Mucosa of descending colon (tissue), 3 donors: ENCODE measurements around the gene SHC3. TPM values are rescaled to one million over a fixed set of nuclear protein-coding genes. Genes with fewer than 3 reads are reported as not detected.

Experiments
- ATAC-seq: fragments of 200-7000 bp; cut with Tn5 transposase; one replicate; pipeline ENCODE4 v1.9.1; 2020; ENCODE audit warnings: mild to moderate bottlenecking, moderate library complexity
- DNase-seq, 3 donors: peaks; one replicate each; pipeline ENCODE4 v3.0.0-alpha.2; 2020
- H3K36me3 ChIP-seq: fragments of 200-600 bp; one replicate; pipeline ENCODE4 v1.8.0; 2021; ENCODE audit warnings: low read depth, mild to moderate bottlenecking
- H3K4me1 ChIP-seq: fragments of 200-600 bp; one replicate; pipeline ENCODE4 v1.8.0; 2021; ENCODE audit warnings: low read depth, mild to moderate bottlenecking
- H3K4me3 ChIP-seq: fragments of 200-600 bp; one replicate; pipeline ENCODE4 v1.8.0; 2021; ENCODE audit warnings: mild to moderate bottlenecking
- H3K9me3 ChIP-seq: fragments of 200-600 bp; one replicate; pipeline ENCODE4 v1.8.0; 2021; ENCODE audit warnings: mild to moderate bottlenecking
- intact Hi-C, 2 donors: fragments of 100-400 bp; cut with DNase I in 1 of 2; cut with micrococcal nuclease in 1 of 2; formaldehyde crosslinking; loops; one replicate each; pipeline versions ENCODE4 v1.11.0 to v1.11.1; 2022; cut with DNase I, micrococcal nuclease
- total RNA-seq, 3 donors: library from RNA; stranded (reverse); fragmentation: NEBNext Ultra II Directional in 2 of 3; extraction: Animal tissue kit (Norgen Biotek cat#: 25700) in 2 of 3; gene quantifications; one replicate each; pipeline versions ENCODE4 v1.2.1 to v1.2.4, GENCODE V29; 2021 to 2023
- TF ChIP-seq, protein P1 (sequence below): fragments of 200-600 bp; IDR thresholded peaks from one replicate; pipeline ENCODE4 v1.8.0; 2022; ENCODE audit warnings: antibody characterized with exemption, mild to moderate bottlenecking
- donor health status: DM: no; HTN: no; CAD: no; lungs with moderate emphysema.
- donor health status: DM: no; HTN: no; CAD: no.
- donor health status: DM: no; HTN: yes; CAD: no.

SHC3 gene
- total RNA-seq, 3 donors from 2014 or later, result 0.35 to 4.8 (median 1.5) TPM

DNA sequence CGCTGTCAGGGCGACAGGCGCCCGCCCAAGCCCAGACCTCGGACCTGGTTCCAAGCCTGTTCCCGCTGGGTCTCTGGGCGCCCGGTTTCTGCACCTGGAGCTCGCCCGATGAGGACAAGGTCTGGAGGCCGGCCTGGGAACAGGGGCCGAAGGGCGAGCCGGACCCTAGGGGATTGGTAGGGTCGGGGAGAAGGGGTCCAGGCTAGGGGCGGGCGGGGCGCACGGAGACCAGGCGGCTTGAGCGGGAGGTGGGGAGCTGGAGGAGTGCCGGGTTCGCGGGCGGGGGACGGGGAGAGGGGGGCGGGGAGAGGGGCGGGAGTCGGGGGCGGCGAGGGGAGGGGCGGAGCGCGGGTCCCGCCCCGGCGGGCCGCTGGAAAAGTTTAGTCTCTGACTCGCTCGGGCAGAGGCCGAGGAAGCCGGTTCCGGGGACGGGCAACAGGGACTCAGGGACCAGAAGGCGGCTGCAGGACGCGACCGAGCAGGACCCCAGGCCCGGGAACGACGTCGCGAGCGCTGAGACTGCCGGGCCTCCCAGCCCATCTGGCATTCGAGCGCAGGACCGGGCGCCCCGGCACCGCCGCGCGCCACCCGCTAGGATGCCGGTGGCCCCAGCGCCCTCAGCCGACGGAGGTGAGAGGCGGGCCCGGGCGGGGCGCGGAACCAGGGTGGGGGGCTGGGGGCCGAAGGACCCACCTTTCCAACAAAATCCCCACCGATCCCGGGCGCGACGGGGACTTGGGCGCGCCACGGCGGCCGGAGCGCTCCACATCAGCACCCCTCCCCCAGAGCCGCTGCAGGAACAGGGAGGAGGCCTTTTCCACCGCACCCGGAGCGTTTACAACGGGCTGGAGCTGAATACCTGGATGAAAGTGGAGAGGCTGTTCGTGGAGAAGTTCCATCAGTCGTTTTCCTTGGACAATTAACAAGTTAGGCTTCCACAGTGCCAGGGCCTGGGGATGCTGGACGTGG, 187.3 kb downstream of the SHC3 start, which contains the start of gene S1PR3:
TSS of gene S1PR3 (plus strand) at position 403 of the 969 bp plus-strand sequence. CDS start 9,733 bp downstream, outside the sequence.
- peak within 1 kb of the TSS; percentile 11 for H3K4me3 ChIP-seq
- TF ChIP-seq, protein P1, sequence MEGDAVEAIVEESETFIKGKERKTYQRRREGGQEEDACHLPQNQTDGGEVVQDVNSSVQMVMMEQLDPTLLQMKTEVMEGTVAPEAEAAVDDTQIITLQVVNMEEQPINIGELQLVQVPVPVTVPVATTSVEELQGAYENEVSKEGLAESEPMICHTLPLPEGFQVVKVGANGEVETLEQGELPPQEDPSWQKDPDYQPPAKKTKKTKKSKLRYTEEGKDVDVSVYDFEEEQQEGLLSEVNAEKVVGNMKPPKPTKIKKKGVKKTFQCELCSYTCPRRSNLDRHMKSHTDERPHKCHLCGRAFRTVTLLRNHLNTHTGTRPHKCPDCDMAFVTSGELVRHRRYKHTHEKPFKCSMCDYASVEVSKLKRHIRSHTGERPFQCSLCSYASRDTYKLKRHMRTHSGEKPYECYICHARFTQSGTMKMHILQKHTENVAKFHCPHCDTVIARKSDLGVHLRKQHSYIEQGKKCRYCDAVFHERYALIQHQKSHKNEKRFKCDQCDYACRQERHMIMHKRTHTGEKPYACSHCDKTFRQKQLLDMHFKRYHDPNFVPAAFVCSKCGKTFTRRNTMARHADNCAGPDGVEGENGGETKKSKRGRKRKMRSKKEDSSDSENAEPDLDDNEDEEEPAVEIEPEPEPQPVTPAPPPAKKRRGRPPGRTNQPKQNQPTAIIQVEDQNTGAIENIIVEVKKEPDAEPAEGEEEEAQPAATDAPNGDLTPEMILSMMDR, result no peak
- H3K36me3 ChIP-seq, result no peaks in the 10 kb centered on the region
- peak in 2 of 3 donors; percentile 18 to 47 for DNase-seq
- peak; percentile 56 for ATAC-seq
- intact Hi-C loops, result loop anchor here in 1 of 2 donors (10.0 kb wide), 1 partner anchor 247 kb away; no protein-coding TSS in a partner anchor
- peaks cover 3% of the 10 kb centered on the region for H3K4me1 ChIP-seq
- H3K9me3 ChIP-seq, result no peaks in the 10 kb centered on the region

DNA sequence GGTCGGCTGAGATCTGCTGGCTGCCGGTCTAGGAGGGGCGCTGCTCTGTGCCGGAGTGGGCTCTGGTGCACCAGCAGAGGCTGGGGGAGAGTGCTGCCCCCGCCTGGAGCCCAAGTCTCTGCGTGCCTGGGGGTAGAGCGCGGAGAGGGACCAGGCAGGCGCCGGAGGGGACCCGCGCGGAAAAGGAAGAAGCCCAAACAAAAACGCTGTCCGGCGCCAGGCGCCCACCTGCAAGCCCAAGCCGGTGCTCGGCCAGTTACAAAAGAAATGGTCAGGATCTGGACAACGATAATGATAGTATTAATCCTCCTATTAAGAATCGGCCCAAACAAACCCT, 187.9 kb downstream of the SHC3 start:
- H3K4me3 ChIP-seq, result no peak overlapping the region
- no peaks in the 10 kb centered on the region for H3K9me3 ChIP-seq
- no peak for ATAC-seq
- no peak for DNase-seq
- TF ChIP-seq, protein P1, result no peak
- H3K4me1 ChIP-seq, result peaks cover 3% of the 10 kb centered on the region
- intact Hi-C loops, result loop anchor here in 1 of 2 donors (10.0 kb wide), 1 partner anchor 246 kb away; no protein-coding TSS in a partner anchor
- H3K36me3 ChIP-seq, result no peaks in the 10 kb centered on the region

DNA sequence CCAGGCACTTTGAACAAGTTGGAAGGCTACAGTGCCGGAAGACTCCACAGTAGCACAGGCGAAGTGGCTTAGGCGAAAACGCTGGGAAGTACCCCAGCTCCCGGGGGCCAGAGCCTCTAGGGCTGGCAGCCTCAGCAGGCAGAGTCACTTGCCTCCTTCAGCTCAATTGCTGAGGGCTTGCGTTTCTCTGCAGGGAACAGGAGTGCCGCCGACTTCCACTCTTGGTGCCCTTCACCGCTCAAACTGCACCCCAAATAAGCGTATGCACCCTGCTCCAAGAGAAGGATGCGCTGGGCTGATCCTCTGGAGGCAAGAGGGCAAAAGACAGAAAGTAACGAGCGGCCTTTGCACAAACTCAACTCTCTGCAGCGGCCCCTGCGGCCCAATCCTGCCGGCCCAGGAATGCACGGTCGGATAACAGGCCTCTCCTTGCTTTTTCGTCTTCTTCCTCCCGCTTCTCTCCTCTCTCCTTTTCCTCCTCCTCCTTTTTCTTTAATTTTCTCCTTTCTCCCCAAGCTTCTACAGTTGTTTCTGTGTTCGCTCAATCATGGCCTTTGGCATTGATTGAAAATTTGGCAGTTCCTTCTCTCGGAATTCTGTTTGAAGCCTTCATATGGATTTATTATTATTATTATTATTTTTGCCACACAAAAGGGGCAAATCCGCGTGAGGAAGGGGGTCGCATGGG, 188.4 kb downstream of the SHC3 start:
- DNase-seq, result no peak
- H3K36me3 ChIP-seq, result no peaks in the 10 kb centered on the region
- intact Hi-C loops, result loop anchor here in 1 of 2 donors (10.0 kb wide), 1 partner anchor 245 kb away; no protein-coding TSS in a partner anchor
- H3K4me1 ChIP-seq, result peaks cover 3% of the 10 kb centered on the region
- TF ChIP-seq, protein P1, result no peak
- no peak for ATAC-seq
- H3K9me3 ChIP-seq, result no peaks in the 10 kb centered on the region
- no peak overlapping the region for H3K4me3 ChIP-seq

DNA sequence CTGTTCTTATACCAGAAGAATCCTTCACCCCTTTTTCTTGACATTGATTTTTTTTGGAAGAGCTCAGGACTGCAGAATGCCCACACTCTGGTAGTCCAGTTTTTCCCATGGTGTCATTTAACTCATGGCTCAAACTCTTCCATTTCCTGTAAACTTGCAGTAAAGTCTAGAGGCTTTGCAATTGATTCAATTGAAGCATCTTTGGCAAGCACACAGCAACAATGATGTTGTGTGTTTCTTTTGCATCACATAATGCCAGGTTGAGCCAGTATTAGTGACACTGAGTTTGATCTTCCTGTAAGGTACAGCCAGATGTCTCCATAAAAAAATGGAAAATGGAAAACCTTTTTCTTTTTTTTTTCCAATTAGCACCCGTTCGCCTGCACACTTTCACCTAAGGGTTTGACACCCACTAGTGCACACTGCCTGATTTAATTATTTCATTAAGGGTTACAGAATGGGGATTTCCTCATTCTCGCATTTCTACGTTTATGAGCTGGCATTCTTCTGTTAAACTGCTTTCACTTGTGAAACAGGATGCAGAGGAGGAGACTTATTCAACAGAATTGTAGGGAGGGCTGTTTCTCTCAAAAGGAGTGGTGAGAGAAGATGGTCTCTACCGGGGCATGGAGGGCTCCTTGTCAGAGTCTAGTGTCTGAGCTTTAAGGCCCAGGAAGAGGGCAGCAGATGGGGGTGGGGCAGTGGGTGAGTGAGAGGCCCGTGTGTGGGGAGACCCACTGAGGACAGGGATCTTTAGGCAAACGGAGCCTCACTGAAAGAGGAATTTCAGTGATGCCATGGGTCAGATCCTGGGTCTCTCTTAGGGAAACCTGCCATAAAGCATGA, 189.6 kb downstream of the SHC3 start:
- ATAC-seq, result peak; percentile 13
- no peak for DNase-seq
- Histone ChIP-seq H3K36me3 (no peaks in the 10 kb centered on the region), H3K9me3 (no peaks in the 10 kb centered on the region), H3K4me3 (no peak overlapping the region), H3K4me1 (peaks cover 3% of the 10 kb centered on the region)
- TF ChIP-seq, protein P1, result no peak
- intact Hi-C loops, result no loop called here

DNA sequence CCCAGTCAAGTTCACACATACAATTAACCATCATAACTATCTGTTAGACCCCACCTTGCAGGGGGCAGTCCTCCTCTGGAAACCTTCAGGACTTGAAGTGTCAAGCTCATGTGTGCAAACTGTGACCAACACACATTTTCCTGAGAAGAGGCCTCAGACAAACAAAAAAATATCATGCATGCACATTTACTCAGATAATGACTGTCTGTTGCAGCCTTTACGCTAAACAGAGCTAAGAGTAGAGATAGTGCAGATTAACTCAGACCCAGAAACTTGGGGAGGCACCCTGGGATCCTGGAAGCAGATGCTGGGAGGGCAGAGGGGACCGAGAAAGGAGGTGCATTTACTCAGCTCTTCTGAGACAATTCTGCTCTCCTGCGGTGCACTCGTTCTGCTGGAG, 191.0 kb downstream of the SHC3 start:
- Histone ChIP-seq H3K4me3 (no peak overlapping the region), H3K36me3 (no peaks in the 10 kb centered on the region), H3K4me1 (peaks cover 3% of the 10 kb centered on the region), H3K9me3 (no peaks in the 10 kb centered on the region)
- TF ChIP-seq, protein P1, result no peak
- ATAC-seq (no peak), DNase-seq (no peak)
- intact Hi-C loops, result no loop called here
